Endothelial cell of hepatic sinusoid (primary cell): ENCODE results near the gene MUC2.

Experiments
- in situ Hi-C: cut with HindIII; loops from 2 replicates; pipeline ENCODE4 v1.10.0; 2017; ENCODE audit warnings: low sequenced_read_pairs

The MUC2 gene

DNA sequence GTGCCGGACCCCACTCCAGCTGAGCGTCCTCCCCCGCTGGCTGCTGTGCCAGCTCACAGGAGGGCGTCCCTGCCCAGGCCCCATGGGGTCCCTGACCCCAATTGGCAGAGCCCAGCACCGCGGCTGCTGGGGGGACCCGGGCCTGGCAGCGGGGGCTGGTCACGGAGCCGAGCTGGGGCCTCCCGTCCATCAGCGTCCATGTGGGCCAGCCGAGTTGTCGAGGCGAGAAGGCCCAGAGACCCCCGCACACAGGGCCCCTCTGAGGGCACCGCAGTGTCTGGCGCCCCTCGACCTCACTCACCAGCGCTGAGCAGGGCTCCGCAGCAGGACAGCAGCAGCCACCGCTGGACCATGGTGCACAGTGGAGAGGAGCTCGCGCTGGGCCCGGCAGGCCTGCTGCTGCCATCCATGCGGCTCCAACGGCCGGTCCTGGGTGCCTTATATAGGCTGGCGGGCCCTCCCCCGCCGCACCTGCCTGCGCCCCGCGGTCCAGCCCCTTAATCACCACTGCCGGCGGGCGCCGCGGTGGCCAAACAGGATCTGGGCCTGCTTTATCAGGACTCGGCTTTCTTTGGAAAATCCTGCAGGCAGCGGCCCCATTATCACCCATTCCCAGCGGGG lies 38.3 kb upstream of the MUC2 start, which contains the start of gene MUC6:
MUC6 (minus strand) TSS at position 416 of the 621 bp plus-strand sequence; CDS start at position 353, 63 bp downstream.
- in situ Hi-C loops, result no loop called here

DNA sequence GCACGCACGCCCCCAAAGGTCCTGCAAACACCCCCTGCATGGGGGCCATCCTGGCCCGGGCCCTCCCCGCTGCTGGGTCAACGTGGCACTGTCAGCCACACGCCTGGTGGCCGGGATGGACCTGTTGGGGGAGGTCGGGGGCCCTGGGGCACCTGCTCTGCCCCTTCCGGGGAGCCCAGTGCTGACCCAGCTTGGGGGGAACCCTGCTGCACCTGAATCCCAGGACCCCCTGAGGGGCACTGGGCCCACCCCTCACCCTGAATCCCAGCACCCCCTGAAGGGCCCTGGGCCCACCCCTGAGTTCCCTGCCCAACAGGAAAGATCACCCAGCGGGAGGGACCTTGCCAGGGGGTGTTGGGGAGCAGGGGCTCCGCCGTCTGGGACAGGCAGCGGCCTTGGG lies 37.7 kb upstream of the MUC2 start:
- in situ Hi-C loops, result no loop called here

DNA sequence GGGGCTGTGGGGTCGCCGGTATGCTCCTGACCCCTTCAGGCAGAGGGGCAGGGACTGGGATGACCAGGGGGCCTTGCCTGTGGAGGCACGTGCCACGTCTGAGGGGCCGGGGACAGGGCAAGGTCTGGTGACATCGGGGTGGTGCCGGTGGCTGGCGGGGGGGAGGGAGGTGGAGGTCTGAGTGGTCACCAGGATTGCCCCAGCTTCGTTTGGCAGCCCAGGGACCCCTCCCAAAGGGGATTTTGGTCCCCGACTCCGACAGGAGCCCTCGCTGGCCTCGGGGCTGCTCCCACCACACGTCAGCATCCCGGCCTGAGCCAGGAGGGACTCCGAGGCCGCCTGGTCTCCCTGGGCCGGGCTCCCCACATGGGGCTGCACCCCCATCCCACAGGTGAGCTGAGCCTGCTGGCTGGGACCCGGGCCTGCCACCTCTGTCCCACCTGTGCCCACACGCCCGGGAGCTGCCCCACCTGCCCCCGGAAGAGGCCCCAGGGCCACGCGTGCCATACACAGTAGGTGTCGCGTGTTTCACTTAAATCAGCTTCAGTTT lies 37.1 kb upstream of the MUC2 start:
- in situ Hi-C loops, result no loop called here

DNA sequence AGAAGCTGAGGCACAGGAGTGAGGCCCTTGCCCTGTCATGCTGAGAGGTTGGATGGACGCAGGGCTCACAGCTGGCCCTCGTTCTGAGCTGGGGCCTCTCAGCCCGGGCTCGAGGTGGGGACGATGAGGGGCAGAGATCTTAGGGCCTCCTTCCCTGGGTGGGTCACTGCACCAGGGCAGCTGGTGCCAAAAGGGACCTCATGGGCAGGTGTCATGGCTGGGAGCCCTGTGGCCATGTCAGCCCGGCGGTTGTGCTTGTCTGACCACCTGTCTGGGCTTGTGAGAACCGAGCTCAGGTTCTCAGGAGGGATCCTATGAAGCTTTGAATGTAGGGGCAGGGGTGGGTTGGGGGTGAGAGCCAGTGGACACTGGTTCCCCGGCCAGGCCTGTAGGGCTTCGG lies 36.3 kb upstream of the MUC2 start:
- in situ Hi-C loops, result no loop called here

DNA sequence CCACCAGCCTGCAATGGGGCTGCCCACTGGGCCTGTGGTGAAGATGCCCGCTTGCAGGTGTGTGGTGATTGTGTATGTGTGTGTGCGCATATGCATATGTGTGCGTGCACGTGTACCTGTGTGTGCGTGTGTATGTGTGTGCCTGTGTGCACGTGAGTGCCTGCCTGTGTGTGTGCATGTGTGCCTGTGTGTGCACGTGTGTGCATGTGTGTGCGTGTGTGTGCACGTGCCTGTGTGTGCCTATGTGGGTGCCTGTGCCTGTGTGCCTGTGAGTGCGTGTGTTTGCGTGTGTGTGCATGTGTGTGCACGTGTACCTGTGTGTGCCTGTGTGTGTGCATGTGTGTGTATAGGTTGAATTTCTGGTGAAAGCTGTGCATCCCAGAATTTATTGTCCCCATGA lies 35.8 kb upstream of the MUC2 start:
- in situ Hi-C loops, result no loop called here

DNA sequence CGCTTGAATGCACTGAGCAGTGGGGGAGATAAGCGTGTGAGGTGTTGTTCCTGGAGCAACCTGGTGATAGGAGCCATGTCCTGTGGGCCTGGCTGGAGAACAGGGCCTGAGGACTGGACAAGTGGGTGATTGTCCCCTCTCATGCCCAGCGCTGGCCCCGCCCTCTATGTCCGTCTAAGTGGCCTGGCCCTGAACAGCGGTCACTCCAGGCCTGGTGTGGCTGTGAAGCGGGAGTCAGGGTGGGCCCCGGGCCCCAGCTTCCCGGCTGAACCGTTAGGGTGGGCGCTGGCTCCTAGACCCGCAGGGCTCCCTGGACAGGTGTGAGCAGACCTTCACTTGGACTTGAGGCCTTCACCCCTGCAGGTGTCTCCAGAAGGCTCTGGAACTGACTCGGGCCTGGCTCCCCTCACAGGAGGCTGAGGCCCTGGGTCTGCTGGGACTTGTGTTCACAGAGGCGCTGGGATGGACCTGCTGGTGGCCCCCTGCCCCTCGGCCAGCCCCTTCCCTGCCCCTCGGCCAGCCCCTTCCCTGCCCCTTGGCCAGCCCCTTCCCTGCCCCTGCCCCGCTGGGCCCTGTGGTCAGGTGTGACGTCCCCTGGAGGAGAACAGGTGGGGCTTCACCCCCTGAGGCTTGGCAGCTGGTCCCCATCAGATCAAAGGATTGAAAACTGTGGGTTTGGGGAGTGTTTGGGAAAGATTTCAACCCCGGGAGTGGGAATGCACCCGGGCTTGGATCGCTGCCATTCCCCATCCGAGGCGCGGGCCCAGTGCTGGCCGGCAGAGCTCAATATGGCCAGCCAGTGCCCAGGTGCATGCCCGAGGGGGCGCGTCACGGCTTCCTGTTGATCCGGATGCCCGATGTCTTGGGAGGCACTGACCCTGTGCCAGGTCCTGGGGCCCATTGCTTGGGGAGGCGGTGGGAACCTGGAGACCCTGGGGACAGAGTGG lies 34.9 kb upstream of the MUC2 start:
- in situ Hi-C loops, result no loop called here

DNA sequence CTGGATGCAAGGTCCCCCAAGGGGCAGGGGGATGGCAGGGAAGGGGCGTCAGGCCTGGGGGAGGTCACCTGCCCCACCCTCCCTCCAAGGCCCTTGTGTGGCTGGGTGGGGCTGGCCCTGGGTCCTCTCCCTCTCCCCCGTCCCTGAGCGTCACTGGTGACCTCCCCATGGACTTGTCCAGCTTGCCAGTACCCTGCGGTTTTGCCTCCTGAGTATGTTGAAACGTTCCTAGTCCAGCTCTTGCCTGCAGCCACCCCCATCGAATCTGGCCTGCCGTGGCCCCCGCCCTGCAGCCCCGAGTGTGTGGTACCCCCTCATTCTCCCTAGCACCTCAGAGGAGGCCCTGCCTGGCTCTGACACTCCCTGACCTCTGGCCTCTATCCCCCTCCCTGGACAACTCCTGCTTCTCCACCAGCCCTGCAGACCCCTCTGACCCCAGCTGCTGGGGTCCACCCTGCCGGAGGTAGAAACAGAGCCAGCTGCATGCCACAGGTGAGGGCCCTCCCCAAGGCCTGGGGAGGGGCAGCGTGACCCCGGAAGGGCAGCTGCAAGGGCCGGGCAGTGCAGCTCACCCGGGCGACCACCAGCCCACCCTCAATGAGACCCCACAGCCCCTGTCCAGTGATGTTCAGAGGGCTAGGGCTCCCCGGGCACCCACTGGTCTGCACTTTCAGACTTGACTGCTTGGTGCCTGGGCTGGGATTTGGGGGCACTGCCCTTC lies 34.1 kb upstream of the MUC2 start:
- in situ Hi-C loops, result no loop called here

DNA sequence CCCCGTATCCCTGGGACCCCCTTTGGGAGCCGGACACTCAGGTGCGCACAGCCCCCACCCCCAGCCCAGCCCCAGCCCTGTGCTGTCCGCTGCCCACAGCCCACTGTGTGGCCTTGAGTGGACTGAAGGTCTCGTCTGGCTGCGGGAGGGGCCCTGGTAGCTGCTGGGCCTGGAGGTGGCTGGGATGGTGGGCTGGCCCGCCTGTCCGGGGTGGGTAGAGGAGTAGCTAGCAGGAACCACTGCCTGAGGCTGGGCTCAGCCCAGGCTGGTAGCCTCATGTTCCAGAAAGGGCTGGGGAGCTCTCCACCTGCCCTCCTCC lies 33.6 kb upstream of the MUC2 start:
- in situ Hi-C loops, result no loop called here

DNA sequence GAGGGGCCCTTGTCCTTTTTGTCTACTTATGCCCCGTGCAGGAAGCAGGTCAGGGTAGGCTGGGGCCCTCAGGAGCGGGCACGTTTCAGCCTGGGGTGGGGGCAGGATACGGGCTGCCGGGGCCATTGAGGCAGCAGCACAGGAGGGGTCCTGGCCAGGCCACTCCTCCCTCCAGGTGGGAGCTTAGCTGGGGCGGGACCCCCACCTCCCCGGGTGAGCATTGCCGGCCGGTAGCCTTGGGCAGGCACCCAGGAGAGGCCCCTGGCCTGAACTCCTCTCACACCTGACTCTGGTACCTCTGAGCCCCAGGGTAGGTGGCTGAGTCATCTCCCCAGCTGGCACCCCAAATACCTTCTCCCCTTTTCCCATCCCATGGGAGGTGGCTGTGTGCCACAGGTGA lies 33.2 kb upstream of the MUC2 start:
- in situ Hi-C loops, result no loop called here

DNA sequence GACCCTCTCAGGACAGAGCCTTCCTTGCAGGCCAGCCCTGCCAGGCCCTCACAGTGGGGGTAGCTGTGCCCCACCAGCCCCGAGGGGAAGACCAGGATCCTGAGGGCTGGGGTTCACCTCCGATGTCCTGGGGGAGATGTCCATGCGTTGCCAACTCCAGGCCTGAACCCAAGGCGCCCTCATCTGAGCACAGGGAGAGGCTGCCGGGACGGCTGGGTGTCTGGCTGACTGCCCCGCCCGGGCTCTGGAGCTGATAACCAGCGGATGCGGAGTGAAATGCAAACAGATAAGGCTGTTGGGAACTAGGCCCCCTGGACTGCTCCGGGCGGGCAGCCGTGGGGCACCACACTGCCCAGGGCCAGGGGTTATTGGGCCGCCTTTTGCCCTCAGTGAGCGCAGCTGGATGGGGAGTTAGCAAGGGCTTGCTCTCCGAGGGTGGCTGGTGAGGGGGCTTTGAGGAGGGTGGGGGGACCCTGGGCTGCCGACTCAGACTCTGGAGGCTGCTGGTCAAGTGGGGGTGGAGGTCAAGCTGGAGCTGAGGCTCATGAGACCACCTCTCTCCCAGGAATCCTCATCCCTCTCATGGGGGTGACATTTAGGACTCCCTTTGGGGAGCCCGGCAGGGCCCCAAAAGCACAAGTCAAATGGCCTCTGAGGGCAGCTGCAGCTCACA lies 32.6 kb upstream of the MUC2 start:
- in situ Hi-C loops, result no loop called here

DNA sequence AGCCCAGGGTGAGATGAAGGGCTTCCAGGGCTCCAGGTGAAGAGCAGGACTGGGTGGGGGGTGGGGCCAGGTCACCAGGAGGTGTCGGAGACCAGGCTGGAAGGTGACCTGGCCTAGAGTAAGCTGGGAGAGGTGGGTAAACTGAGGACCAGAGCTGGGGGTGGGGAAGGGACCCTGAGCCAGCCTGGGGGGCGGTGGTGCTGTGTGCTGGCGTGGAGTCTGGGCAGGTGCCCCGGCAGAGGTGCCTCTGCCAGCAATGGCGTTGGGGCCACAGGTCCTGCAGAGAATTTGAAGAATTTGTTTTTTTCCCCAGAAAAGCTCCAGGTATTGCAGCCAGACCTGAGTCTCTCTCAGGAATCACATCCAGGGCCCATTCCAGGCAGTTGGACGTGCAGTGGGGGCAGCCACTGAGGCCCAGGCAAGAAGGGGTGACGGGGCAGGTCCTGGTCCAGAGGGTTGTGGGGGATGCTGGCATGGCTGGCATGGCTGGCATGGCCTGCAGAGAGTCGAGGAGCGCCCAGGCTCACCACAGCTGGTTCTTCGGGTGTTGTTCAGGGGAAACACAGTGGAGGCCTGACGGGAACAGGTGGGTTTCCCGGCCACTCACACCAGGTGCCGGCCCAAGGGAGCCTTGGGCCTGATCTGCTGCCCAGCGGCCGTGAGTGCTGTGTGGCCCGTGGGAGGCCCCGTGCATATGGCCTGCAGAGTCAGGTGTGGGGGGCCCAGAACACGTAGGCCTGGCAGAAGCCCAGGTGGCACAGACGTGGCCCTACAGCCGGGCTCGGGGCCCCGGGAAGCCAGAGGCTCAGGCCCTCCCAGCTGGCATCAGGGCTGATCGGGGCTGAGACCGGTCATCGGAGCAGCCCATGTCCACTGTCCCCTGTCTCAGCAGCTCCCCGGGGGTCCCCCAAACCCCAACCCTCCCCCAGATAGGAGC lies 31.8 kb upstream of the MUC2 start:
- in situ Hi-C loops, result no loop called here

DNA sequence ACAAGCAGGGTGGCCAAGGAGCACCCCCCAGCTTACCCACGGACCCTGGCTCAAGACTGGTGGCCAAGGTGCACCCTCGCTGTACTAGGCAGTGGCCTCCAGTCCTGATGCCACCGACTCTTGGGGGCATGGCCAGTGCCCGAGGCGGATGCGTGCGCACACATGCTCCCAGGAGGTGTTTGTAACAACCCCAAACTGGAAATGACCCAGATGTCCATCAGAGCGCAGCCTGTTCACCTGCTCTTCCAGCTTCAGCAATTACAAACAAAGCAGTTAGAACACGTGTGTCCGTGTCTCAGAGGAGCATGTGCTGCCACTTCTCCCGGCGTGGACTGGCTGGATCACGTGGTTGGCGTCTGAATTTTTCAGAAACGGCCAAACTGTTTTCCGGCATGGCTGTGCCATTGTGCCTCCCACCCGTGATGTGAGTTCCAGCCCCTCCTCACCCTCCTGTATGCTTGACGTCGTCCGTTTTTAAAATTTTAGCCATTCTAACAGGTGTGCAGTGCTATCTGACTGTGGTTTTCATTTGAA lies 31.0 kb upstream of the MUC2 start:
- in situ Hi-C loops, result no loop called here

DNA sequence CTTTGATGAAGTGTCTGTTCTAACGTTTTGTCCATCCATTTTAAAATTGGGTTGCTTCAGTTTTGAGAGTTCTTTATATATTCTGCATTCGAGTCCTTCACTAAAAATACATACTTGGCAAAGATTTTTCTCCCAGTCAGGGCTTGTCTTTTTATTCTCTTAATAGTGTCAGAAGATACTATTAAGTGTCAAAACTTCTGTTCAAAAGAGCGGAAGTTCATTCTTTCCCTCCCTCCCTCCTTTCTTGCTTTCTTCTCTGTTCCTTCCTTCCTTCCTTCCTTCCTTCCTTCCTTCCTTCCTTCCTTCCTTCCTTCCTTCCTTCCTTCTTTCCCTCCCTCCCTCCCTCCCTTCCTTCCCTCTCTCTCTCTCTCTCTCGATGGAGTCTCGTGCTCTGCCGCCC lies 30.5 kb upstream of the MUC2 start:
- in situ Hi-C loops, result no loop called here

DNA sequence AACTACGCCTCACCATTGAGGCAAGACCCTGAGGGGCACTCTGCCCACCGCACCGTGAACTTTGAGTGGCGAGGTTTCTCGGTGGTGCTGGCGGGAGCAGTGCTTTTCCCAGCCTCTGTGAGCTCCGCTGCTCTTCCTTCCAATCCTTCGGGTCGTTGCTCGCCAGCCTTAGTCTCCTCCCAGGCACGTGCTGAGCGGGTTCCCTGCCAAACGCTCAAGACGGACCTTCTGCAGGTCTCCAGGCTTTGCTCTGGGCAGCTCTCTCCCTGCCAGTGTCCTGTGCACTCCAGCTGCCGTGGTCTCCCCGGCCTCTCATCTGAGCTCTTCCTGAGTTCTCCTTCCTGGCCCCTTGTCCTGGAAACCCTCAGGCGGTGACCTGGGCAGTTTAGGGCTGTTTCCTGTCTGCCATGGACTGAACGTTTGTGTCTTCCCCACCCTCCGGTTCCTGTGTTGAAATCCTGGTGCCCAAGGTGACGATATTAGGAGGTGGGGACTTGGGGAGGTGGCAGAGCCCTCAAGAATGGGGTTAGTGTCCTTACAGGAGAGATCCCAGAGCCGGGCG lies 27.0 kb upstream of the MUC2 start:
- in situ Hi-C loops, result no loop called here

DNA sequence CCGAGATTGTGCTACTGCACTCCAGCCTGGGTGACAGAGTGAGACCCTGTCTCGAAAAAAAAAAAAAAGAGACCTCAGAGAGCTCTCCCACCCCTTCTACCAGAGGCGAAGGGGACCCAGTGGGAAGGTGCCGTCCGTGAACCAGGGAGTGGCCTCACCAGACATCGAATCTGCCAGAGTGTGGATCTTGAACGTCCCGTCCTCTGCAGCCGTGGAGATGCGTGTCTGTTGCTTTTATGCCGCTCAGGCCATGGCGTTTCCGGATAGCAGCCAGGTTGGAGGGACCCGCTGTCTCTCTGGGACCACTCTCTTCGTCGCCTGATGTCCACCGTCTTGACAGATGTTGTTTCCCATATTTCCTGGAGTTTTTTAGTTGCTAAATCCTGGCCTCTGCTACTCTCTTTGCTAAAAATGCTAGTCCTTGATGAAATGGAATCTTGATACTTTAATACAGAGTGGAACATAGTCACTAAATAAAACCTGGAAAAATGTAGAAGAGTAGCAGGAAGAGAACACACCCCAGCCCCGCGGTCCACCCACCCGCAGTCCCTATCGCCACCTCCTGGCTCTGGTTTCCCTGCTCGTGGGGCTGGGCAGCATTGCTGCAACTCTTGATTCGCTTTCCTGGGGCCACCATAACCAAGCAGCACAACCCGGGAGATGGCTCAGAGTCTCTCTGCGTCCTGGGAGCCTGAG lies 26.2 kb upstream of the MUC2 start:
- in situ Hi-C loops, result no loop called here

DNA sequence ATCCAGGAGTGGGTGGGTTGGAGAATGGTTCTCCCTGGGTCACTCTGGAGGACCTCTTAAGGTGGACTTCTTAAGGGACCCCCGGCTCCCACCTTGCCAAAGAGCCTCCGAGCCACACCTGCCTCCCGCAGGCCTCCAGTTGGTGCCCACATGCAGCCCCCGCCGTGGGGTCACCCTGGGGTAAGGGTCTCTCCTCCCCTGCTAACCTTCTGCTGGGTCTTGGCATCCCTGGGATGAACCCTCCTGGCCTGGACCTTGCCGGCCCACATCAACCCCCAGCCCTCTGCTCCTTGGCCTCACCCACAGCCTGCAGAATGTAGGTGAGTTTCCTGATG lies 25.6 kb upstream of the MUC2 start:
- in situ Hi-C loops, result no loop called here

DNA sequence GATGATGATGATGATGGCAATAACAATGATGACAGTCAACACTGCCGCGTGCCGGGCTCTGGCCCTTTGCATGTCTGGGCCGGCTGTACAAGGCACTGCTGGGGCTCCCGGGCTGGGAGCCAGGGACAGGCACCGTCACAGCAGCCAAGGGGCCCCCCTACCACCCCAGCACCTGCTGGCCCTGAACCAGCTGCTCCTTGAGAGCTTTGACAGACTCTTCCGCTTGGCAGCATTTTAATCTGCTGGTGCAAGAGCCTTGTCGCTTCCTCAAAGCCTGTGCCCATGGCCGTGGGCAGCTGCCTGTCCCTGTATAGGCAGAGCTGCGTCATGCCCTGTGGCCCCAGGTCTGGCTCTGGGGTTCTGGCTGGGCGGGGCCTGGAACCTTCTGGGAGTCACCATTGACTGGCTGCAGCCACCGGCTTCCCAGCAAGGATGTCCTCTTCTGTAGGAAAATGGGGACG lies 25.2 kb upstream of the MUC2 start:
- in situ Hi-C loops, result no loop called here

DNA sequence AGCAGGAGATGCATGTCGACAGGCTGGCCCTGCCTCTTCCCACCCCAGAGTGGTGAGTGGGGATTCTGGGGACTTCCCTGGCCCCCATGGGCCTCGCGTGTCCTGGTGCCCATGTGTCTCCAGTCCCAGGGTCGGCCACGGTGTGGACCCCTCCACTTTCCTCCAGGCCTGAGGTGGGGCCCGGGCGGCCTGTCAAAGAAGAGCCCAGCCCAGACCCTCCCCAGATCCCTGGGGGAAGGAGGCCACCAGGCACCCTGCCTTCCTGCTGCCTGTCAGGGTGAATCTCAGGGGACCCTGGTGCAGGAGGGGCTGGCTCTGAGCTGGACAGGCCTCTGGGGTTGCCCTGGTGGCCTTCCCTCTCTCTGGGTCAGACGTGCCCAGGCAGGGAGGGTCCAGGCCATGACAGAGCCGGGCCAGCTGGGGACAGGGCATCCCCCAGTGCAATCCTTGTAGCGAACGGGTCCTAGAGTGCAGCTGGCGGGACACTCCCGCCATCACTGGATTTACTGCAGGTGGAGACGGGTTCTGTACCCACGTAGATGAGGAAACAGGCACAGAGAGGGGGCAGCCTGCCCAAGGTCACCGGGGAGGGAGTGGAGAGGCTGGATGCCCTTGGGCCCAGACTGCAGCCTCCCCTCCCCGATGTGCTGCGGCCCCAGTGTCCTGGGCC lies 24.6 kb upstream of the MUC2 start:
- in situ Hi-C loops, result loop anchor here (5.0 to 25.0 kb wide), 3 partner anchors 53 to 162 kb away; partner anchors contain the start of gene MUC5B
